CD4-positive, alpha-beta T cell treated with Interferon alpha-2 for 1 hour (primary cell): ENCODE data around the gene LRRC4C.

Experiments used
- DNase-seq, 2 donors: peaks; one replicate each; pipeline ENCODE4 v3.0.0-alpha.2; 2020 to 2022

LRRC4C gene

DNA sequence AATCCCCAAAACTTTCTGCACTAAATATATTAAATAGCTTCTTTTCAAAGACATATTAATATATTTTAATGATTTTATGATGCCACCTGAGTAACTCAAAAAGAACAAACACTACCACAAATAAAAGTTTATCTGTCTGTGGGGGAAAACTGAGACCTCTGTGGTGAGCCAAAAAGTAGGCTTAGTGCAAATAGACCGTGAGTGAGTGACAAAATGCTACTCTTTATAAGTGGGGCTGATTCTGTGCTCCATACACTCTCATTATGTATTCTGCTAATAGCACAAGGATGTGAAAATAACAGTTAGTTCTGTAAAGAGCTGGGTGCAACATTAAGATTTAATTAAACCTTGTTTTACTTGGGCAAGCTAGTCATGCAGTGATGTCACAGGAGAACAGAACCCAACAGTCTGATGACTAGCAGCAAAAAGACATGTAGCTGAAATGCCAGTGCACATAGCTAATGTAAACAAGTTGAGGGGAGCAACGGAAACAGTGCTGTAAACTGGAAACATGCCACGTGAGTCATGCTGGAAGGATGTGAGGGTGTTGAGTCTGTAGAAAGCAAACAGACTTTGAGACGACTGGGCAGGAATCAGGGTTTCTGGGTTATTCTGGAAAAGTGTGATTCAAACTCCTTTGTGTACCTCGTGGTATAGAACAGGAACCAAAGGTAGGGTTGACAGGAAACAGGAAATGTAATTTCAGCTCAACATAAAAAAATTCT is 1130.4 kb downstream of the LRRC4C start:
- no peak for DNase-seq

DNA sequence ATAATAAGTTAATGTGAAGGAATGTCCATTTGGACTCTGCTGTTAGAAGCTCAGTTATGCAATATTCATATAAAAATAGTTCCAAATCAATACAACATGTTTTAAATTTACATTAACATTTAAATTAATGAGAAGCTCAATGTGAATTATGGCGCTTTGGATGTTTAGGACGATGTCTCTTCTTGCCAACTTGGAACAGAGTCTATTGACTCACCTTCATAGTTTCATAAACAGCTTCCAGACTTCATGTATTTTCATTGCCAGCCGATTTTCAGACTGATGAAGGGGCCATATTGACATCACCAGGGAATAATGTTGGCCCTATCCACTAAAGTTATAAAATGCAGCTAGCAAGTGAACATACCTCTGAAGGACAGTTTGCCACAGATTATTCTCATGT is 1136.2 kb downstream of the LRRC4C start:
- no peak for DNase-seq

DNA sequence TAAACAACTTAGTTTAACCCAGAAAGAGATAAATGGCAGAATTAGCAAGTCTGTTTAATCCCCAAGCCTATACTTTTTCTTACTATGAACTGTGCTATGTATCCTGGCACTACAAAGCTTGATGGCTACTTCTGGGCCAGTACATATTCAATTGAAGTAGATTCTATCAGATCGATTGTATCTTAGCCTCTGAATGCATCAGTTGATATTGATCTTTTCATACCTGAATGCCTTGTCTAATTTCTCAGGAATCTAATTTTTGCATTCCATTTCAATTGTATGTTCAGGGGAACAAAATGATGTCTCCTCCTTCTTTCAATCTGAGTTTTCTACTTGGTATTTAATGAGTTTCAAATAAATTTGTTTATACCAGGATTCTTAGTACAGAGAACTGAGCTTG is 1137.9 kb downstream of the LRRC4C start:
- no peak for DNase-seq

DNA sequence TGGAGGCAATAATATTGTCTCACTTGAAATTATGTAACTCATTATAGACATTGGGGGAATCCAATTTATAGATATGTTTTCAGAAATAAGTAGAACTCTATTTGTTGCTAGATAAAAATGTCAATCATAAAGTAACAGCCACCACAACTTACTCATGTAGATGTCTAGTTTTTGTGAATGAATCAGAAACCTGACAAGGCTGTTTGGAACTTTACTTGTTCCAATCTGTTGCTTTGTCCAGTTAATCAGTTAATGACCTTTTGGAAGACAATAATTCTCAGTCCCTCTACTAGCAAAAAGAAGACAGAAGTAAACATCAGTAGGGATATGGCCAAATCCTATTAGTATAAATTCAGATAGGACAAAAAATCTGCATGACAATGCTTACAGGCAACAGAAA is 1143.3 kb downstream of the LRRC4C start:
- DNase-seq = no peak

DNA sequence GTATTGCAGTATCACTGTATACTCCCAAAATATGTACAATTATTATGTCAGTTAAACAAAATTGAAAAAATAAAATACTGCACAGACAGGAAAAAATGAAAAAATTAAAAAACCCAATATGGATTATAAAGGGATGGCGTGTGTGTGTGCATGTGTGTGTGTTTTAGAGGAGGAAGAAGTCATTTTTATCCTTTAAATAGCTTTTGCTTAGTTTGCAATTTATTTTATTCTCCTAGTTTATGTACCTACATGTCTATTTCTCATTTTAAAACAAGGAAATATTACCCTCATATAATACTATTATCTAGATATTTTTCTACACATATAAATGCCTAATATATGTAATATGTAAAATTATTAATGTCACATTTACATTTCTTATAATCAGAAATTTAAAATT is 1144.3 kb downstream of the LRRC4C start:
- DNase-seq = no peak

DNA sequence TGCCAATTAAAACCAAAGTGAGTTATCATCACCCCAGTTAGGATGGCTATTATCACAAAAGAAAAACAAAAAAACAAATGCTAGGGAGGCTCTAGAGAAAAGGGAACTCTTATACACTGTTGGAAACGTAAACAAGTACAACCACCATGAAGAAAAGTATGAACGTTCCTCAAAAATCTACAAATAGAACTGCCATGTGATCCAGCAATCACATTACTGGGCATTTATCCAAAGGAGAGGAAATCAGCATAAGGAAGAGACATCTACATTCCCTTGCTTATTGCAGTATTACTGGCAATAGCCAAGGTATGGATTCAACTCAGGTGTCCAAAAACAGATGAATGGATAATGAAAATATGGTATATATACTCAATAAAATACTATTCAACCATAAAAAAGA is 1145.1 kb downstream of the LRRC4C start:
- DNase-seq = no peak

DNA sequence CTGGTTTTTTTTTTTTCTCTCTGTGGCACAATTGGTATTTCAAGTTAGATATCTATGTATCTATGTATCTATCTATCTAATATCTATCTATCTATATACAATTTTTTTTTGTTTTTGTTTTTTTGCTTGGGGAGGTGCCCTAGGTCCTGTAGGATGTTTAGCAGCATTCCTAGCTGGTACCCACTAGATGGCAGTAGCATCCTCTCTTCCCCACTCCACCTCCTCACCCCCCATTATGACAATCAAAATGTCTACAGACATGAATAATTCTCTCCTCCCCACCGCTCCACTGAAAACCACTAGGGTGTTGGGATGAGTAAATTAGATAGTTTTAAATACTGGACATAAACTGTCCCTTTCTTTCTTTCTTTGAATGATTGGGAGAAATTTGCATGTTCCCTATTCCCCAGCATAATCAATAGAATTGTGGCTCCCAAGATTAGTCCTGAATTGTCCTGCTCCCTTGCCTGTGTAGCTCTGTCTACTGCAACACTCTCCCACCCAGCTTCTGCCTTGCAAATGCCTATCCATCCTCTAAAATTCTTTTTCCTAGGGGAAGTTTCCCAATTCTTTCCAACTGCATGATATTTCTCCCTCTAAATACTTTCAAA is 1152.4 kb downstream of the LRRC4C start:
- DNase-seq = no peak

DNA sequence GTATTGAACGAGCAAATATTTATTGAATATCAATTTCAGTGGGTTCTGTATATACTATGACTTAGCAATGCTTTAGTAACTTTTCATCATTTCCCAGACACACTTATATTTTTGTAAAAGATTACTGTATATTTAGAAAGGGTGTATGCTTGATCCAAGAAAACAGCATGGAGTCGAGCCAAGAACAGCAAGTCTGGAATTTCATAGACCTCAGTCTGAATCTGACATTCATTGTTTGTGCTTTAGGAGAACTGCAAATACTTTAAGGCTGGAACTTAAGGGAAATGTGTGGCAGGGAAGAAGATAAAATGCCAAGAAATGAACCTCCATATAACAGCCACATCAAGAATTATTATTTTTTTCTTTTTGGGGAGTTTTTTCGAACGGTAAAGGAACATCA is 1156.8 kb downstream of the LRRC4C start:
- no peak for DNase-seq

DNA sequence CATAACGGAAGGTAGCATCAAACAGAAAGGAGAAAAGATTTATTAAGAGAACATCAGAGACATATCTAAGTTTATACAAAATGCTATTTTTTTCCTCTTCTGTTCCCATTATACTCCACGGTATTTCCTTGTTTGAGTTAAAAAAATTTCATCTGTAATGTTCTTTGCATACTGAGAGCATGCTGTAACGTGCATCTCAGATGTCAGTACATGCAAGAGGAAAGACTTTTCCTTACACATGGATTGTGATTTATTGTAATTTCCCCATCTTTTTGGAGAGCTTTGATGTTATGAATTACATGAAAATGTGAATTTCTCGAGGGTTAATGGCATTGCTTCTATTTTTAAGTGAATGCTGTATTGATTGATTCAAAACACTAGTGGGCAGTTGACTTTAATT is 1164.0 kb downstream of the LRRC4C start:
- no peak for DNase-seq

DNA sequence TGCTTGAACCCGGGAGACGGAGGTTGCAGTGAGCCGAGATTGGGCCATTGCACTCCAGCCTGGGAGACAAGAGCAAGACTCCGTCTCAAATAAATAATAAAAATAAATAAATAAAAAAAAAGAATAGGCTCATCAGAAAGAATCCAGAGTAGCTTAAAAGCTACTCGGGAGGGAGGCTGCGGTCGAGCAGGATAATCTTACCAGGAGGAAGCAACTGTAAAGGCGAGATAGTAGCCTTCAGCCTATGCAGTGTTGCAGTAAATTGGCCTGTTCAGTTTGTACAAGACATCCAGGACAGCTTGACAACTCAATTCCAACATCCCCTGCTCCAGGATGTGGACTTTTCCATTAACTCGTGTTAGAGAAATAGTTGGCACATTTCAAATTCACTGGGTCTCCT is 1164.7 kb downstream of the LRRC4C start:
- DNase-seq = no peak

DNA sequence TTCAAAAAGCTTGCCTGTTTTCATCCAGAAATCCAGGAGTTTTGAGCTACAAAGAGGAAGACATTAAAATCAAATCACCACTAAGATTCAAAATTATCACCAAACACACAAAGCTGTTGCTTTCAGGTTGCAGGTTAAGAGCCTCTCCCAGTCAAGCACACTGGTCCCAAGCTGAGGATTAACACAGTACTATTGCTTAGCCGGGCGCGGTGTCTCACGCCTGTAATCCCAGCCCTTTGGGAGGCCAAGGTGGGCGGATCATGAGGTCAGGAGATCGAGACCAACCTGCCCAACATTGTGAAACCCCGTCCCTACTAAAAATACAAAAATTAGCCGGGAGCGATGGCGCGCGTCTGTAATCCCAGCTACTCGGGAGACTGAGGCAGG is 1165.1 kb downstream of the LRRC4C start:
- DNase-seq = no peak

DNA sequence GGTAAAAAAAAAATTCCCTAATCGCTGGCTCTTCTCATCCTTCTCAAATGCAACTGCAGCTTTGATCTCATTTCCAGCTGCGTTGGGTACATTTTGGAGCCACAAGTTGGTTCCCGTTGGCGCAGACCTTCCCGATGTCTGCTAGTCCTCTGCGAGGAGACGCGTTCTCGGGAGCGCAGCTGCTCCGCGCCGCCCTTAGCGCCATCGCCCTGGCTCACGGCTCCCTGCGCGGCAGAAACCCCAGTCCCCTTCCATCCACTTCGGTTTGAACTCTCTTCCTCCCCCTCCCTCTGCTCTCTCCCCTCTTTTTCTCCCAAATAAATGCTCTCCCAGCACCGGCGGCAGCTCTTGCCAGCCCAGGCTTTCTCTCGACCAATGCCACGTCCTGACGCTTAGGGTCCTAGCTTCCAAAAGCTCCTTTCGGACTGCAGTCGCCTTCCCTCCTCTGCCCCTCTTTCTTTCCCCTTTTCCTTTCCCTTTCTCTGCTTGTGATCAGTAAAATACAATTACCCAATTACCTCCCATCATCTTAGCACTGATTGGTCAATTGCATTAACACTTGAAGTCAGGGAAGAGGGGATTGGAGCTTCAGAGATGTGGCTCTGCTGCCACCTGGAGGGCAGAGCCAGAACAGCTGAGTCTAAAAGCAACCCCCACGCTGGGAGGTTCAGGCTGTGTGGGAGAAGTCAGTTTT is 1165.7 kb downstream of the LRRC4C start:
- peak; percentile 2 to 30 for DNase-seq

DNA sequence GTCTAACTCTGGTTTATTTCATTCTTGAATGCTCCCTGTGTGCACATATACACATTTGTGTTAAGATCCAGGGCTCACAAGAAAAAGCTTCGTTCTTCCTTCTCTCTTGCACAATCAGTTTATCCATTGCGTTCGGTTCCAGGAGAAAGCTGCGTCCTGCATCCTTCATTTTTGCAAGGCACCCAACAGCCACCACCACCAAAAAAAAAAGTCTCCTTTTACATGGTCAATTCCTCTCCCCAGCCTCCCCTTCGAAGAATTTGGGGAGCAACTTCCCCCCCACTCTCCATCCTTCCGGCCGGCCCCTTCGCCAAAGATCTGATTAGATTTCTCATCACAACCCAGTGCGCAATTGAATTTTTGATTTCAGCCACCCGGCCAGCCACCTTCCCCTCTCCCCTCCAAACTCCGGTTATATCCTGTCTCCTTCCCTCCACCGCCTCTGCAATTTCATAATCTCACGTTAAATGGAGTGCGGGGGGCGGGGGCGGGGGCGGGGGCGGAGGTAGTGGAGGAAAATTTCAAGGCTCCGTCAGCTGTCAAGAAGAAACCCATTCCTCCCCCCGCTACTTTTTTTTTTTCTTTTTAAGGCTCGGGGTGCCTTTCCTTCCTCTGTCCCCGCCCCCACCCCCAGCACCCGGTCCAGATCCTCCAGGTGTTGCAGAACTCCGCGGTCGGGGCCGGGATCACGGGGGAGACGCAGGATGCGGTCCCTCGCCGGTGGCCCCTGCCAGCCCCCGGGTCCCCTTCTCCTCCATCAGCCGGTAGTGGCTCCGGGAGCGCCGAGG is 1166.5 kb downstream of the LRRC4C start:
- no peak for DNase-seq

DNA sequence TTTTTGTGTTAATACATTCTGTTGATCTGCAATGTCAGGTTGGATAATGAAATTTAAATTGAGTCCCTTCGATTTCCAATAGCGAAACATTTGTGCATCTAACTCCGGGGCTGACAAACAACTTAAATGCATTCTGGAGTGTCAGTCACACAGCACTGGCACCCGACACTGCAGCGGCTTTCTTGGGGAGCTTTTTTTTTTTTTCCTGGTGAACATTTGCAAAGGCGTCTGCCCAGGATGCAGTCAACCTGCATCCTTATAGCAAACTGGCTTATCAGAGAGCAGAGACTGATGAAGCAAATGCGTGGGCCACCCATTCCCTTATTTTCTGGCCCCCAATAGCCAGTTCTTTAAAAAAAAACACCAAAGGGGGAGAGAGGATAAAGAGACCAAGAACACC is 1167.7 kb downstream of the LRRC4C start:
- no peak for DNase-seq

DNA sequence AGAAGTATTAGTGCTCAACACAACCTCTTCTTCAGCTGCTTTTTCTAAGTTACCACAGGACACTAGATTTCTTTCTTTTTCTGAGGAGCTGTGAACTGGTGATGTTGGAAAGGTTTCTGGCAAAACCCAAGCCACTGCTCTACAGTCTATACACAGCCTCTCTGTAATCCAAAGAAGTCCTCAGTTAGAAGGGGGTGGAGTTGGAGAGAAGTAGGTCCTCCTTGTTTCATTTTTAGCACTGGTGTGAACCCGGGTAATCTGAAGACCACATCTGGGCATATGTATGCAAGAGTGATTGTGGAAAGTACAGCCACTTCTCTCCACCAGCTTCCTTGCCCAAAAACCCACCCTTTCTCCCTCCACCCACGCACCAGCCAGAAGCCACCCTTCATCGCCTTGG is 1168.1 kb downstream of the LRRC4C start:
- DNase-seq = no peak

DNA sequence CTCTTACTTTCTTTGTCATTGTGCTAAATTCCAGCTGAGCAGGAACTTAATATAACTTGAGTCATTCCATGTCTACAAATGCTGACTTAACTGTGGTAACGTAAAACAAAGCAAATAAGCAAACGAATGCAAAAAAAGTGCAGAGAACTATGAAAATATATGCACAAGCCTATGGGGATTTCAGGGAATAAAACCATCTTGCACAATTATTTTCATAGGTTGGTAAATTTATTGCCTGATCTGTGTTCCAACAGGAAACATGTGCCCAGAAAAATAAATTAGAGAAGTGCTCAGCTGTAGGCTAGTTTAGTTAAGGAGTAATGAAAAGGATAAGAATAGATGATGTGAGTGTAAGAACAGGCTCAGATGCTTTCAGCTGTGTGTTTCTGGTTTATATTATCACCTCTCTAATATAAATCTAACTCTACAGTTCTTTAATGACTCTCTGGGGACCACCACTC is 1169.3 kb downstream of the LRRC4C start:
- DNase-seq = no peak

DNA sequence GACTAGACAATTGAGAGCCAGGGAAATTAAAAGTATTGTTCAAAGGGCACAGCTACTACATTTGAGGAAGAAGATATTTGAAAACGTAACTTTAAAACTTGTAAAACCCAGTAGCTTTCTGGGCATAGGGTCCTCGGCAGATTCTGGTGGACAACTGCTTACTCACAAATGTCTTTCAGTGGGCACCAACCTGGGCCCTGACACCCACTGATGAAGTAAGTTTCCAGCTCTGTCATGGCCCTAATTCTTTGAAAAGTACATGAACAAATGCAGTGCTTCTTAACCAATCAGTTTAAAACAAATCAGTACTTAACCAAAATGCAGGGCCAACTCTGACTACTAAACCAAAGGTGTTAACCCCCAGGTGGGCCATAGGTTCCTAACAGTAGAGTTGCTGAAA is 1170.1 kb downstream of the LRRC4C start:
- DNase-seq = no peak

DNA sequence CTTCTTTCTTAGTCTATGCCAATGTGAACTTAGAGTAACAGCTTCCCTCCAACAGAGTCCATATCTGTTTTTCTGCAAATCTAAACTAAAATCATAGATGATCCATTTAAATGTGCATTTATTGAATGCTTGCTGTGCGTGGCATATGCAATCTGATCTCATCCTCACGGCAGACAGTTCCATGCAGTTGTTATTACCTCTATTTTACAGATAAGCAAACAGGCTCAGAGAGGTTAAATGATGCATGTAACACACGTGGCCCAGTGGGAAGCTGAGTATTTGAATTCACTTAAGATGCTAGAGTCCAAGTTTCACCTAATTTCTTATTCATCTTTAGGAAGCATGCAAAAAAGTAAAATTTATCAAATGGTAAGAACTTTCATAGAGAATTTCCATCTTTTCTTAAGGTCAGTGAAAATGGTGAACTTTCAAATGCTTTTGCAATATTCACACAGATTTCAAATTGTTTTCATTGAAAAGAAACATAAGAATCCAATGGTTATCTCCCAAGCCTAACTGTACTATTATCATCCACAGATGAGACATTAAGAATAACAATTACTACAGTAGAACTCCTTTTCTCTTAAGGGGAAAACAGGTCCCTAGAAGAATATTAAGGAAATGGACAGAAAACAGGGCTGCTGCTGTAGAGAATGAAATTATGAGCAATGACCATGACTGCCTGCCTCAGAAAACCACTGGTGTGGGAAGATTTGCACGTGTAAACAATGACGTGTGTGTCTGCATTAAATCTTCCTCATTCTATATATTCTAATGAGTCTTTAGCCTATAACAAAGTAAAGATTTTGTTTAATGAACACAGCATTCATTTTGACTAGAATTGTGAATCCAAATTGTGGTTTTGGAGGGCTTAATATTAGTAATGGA is 1171.3 kb downstream of the LRRC4C start:
- no peak for DNase-seq

DNA sequence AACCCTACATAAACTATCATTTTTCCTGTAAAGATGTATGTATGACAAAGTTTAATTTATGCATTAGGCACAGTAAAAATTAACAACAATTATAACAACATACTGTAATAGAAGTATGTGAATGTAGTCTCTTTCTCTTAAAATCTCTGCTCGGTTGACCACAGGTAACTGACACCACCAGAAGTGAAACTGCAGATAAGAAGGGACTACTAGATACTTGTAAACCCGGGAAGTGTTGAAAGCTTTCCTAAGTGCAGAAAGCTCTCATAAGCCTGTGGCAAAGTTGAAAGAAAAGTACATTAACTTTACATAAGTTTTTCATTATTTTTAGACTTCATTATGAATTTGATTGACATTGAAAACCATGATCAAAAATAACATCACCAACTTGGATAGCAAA is 1173.3 kb downstream of the LRRC4C start:
- no peak for DNase-seq

DNA sequence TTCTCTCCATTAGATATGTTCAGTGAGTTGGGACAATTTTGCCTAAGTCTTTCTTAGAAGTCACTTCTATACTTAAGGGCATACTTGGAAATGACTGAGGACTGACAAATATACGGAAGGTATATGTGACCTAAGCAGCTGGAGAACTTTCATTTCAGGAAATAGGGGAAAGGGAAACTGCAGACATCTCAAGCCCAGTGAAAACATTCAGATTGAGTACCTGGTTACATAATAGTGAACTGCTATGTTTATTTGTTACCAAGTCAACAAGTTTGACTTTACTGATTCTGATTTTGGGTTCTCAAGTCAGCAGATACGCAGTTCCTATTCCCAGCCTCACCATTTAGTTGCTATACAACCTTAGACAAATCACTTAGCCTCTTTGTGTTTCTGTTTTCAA is 1173.9 kb downstream of the LRRC4C start:
- DNase-seq = no peak

DNA sequence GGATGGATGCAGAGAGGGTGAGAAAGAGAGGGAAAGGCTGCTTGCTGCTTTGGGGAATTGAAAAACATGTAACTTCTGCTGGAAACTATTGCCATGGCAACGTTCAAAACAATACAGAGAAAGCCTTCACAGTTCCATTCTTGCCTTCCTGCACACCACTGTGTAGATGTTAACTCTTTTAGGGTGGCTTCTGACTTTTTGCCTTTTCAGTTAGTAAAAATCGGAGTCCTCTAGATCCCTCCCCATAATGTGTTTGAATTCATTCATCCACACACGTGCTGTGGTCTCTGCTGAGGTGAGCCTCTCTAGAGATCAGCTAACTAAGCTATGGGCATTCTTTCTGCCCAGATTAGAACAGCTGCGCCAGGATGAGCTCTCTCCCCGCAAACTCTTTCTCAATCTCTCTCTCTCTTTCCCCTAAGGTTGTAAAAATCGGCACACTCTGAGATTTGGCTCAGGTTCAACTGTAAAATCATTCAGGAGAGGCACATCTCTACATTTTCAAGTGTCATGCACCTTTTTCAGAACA is 1178.3 kb downstream of the LRRC4C start:
- no peak for DNase-seq
